GM21515 (cell line): ENCODE measurements around the gene C2orf76.
"Not testable (repeated sequence)": the region's sequence is repeated elsewhere in the genome, so short reads cannot be mapped to it uniquely, and the experiment has no call there.

Source experiments
- ATAC-seq: cut with Tn5 transposase; IDR thresholded peaks from one replicate; pipeline ENCODE4 v1.9.1; 2021; ENCODE audit not compliant: unreplicated experiment

C2orf76 gene

GRCh38 chr2:119366649-119367471, at the start of gene C2orf76, which contains the start of gene DBI:
C2orf76 (minus strand) TSS chr2:119366834; CDS start chr2:119339959, 26,875 bp downstream.
DBI (plus strand) TSS chr2:119366977; CDS start chr2:119367052, 75 bp downstream.
- ATAC-seq, result peak; percentile 97

- no peak for ATAC-seq
Observed at GRCh38 chr2:119415630-119416029, 49.0 kb upstream of the C2orf76 start.

- ATAC-seq, result no peak
Observed at GRCh38 chr2:119414894-119415293, 48.3 kb upstream of the C2orf76 start.

- ATAC-seq, result no peak
Observed at GRCh38 chr2:119409506-119409905, 42.9 kb upstream of the C2orf76 start.

- no peak for ATAC-seq
Observed at GRCh38 chr2:119408221-119408619, 41.6 kb upstream of the C2orf76 start.

GRCh38 chr2:119407430-119408220, 41.0 kb upstream of the C2orf76 start:
- peak; percentile 68 for ATAC-seq

GRCh38 chr2:119405151-119405550, 38.5 kb upstream of the C2orf76 start:
- ATAC-seq, result no peak

GRCh38 chr2:119403618-119404017, 37.0 kb upstream of the C2orf76 start:
- ATAC-seq, result not testable (repeated sequence)

- no peak for ATAC-seq
Observed at GRCh38 chr2:119402645-119403560, 36.3 kb upstream of the C2orf76 start.

- ATAC-seq, result no peak
Observed at GRCh38 chr2:119402106-119402505, 35.5 kb upstream of the C2orf76 start.

- no peak for ATAC-seq
Observed at GRCh38 chr2:119397196-119397595, 30.6 kb upstream of the C2orf76 start.

GRCh38 chr2:119393971-119394748, 27.5 kb upstream of the C2orf76 start:
- no peak for ATAC-seq

- no peak for ATAC-seq
Observed at GRCh38 chr2:119389615-119390306, 23.1 kb upstream of the C2orf76 start.

- ATAC-seq, result peak; percentile 78
Observed at GRCh38 chr2:119387381-119388129, 20.9 kb upstream of the C2orf76 start.

GRCh38 chr2:119385466-119385865, 18.8 kb upstream of the C2orf76 start:
- no peak for ATAC-seq

GRCh38 chr2:119384971-119385370, 18.3 kb upstream of the C2orf76 start:
- no peak for ATAC-seq

- ATAC-seq, result no peak
Observed at GRCh38 chr2:119383410-119384140, 16.9 kb upstream of the C2orf76 start.

GRCh38 chr2:119378566-119378965, 11.9 kb upstream of the C2orf76 start:
- ATAC-seq, result no peak
